ENCODE data around the gene KCNQ1. TPM values are rescaled to one million over a fixed set of nuclear protein-coding genes. Genes with fewer than 3 reads are reported as not detected.
A peak's percentile ranks its signal among the peaks of the same experiment; 100 is the strongest.

KCNQ1 gene
- total RNA-seq, 3 donors from 2014 or later: 3.6 to 6.2 (median 5.1) TPM

GRCh38 chr11:2459016-2459725 lies 14.4 kb downstream of the KCNQ1 start:
- Histone ChIP-seq H3K27ac (no peak overlapping the region), H3K36me3 (no peaks in the 10 kb centered on the region), H3K9me3 (no peaks in the 10 kb centered on the region), H3K4me1 (no peaks in the 10 kb centered on the region), H3K4me3 (no peak overlapping the region), H3K27me3 (no peaks in the 10 kb centered on the region)
- peak in 1 of 2 donors; percentile 49 for DNase-seq (ENCODE audit: low spot score in 2 of 2)
- TF ChIP-seq POLR2AphosphoS5 (IDR thresholded peaks at IDR 0.05) (no peak), POLR2A (IDR thresholded peaks at IDR 0.05) (no peak), CTCF (IDR thresholded peaks at IDR 0.05) (no peak)
- intact Hi-C loops (cut with DNase I; ENCODE audit: low total_unique reads): no loop called here

- Histone ChIP-seq H3K27ac (no peak overlapping the region), H3K36me3 (no peaks in the 10 kb centered on the region), H3K4me1 (no peaks in the 10 kb centered on the region), H3K4me3 (no peak overlapping the region), H3K9me3 (no peaks in the 10 kb centered on the region), H3K27me3 (no peaks in the 10 kb centered on the region)
- intact Hi-C loops (cut with DNase I; ENCODE audit: low total_unique reads): no loop called here
- DNase-seq (ENCODE audit: low spot score in 2 of 2): peak in 1 of 2 donors; percentile 37
- TF ChIP-seq POLR2AphosphoS5 (IDR thresholded peaks at IDR 0.05) (no peak), CTCF (IDR thresholded peaks at IDR 0.05) (no peak), POLR2A (IDR thresholded peaks at IDR 0.05) (no peak)
Measured at GRCh38 chr11:2459796-2460531, 15.2 kb downstream of the KCNQ1 start.

GRCh38 chr11:2460540-2461252 lies 15.9 kb downstream of the KCNQ1 start:
- Histone ChIP-seq H3K36me3 (no peaks in the 10 kb centered on the region), H3K27me3 (no peaks in the 10 kb centered on the region), H3K9me3 (no peaks in the 10 kb centered on the region), H3K27ac (no peak overlapping the region), H3K4me1 (no peaks in the 10 kb centered on the region), H3K4me3 (no peak overlapping the region)
- DNase-seq (ENCODE audit: low spot score in 2 of 2): no peak
- intact Hi-C loops (cut with DNase I; ENCODE audit: low total_unique reads): no loop called here
- TF ChIP-seq CTCF (IDR thresholded peaks at IDR 0.05) (no peak), POLR2AphosphoS5 (IDR thresholded peaks at IDR 0.05) (no peak), POLR2A (IDR thresholded peaks at IDR 0.05) (no peak)

- H3K4me1 ChIP-seq: no peaks in the 10 kb centered on the region
Measured at GRCh38 chr11:2461253-2461955, 16.6 kb downstream of the KCNQ1 start.

More at GRCh38 chr11:2461253-2461955, 16.6 kb downstream of the KCNQ1 start:
- H3K36me3 ChIP-seq: no peaks in the 10 kb centered on the region
- DNase-seq (ENCODE audit: low spot score in 2 of 2): no peak
- no peak overlapping the region for H3K27ac ChIP-seq
- no peak overlapping the region for H3K4me3 ChIP-seq
- no peak for TF ChIP-seq CTCF (IDR thresholded peaks at IDR 0.05)
- no peak for TF ChIP-seq POLR2A (IDR thresholded peaks at IDR 0.05)
- no peak for TF ChIP-seq POLR2AphosphoS5 (IDR thresholded peaks at IDR 0.05)
- H3K27me3 ChIP-seq: no peaks in the 10 kb centered on the region
- intact Hi-C loops (cut with DNase I; ENCODE audit: low total_unique reads): no loop called here
- H3K9me3 ChIP-seq: no peaks in the 10 kb centered on the region
